Measurements from ENCODE around the gene HDGF. TPM values are rescaled to one million over a fixed set of nuclear protein-coding genes. Genes with fewer than 3 reads are reported as not detected.

HDGF gene
- total and polyA plus RNA-seq, 2 experiments from 2014 or later, result 106 to 251 TPM

DNA sequence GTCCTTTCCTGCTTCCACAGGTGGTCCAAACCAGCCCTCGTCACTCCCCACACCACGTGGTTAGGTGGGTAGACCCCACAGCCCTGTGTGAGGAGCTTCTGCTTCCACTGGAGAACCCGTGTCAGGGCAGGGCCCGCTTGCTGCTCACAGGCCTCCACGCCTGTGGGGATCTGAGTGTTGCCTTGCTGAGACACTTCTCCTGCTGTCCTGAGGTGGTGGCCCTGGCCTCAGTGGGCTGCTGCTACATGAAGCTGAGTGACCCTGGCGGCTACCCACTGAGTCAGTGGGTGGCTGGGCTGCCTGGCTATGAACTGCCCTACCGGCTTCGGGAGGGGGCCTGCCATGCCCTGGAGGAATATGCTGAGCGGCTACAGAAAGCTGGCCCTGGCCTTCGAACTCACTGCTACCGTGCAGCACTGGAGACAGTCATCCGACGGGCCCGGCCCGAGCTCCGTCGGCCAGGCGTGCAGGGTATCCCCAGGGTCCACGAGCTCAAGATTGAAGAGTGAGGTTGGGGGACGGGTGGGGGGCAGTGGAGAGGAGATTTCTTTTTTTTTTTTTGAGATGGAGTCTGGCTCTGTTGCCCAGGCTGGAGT is 17.4 kb downstream of the HDGF start:
- TF ChIP-seq CREB1 (CRISPR knock-in tag; IDR thresholded peaks at IDR 0.05; ENCODE audit: low read depth), result no peak
- peaks cover 3% of the 10 kb centered on the region; the same call in 1 of the 2 replicates for H4K20me1 ChIP-seq (replicated peaks; ENCODE audit: insufficient read depth)
- no peaks in the 10 kb centered on the region for H3K36me3 ChIP-seq (ENCODE audit: insufficient read depth)
- ATAC-seq (no peak), DNase-seq (ENCODE audit: low spot score) (no peak)
- no peaks in the 10 kb centered on the region for H3K27me3 ChIP-seq (ENCODE audit: insufficient read depth)
- H3K27ac ChIP-seq (ENCODE audit: low read depth), result no peak overlapping the region
- H3K4me3 Mint-ChIP-seq, result no peak overlapping the region
- H3K27me3 Mint-ChIP-seq (ENCODE audit: insufficient read depth, low read depth, poor library complexity), result peaks cover 8% of the 10 kb centered on the region
- no peak overlapping the region for H3K27ac Mint-ChIP-seq
- peaks cover 10% of the 10 kb centered on the region for H3K4me1 Mint-ChIP-seq
- no peak overlapping the region for H2AFZ ChIP-seq
- no peaks in the 10 kb centered on the region; the same call in none of the 2 replicates for H3K4me1 ChIP-seq (ENCODE audit: insufficient read depth)
- peaks cover 8% of the 10 kb centered on the region; the same call in 1 of the 2 replicates for H3F3A ChIP-seq (replicated peaks; ENCODE audit: low read depth)
- no peak overlapping the region for H3K4me2 ChIP-seq
- H3K79me2 ChIP-seq (replicated peaks; ENCODE audit: insufficient read depth), result peaks cover 13% of the 10 kb centered on the region
- no peaks in the 10 kb centered on the region for H3K9me2 ChIP-seq (ENCODE audit: insufficient read depth)
- no peak overlapping the region for H3K4me3 ChIP-seq
- peaks cover 21% of the 10 kb centered on the region for H3K36me3 Mint-ChIP-seq (ENCODE audit: low read depth)
- H3K9me3 Mint-ChIP-seq, result no peaks in the 10 kb centered on the region

DNA sequence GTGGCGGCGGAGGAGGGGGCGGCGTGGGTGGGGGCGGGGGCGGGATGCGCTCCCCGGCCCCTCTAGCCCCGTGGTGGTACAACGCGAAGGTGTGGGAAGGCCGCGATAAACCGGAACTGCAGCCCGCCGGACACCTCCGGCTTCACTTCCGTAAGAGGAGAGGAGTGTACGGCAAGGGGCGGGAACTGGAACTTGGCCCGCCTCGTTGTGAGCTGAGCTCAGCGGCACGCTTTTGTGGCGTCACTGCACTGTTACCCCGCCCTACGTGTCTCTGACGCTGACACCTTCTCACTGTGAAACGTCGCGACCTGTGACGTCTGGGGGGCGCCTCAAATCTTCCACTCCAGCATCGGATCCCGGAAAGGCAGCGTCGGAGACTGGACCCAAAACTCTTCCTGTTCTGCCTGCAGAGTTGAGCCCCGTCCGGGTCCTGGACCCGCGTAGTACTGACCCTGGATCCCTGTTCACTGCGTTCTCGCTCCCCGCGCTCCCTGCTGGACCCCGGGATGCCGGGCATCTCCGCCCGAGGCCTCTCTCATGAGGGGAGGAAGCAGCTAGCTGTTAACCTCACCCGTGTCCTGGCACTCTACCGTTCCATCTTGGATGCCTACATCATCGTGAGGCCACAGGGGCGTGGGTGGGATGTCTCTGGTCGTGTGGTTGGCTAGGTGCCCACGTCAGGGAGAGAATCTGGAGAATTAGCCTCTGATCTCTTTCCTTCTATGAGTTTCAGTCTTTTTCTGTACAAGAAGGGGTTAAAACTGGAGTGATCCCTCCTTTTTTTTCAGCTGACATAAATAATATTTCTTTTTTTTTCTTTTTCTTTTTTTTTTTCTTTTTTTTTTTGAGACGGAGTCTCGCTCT is 22.6 kb downstream of the HDGF start, which contains the start of gene ISG20L2:
Gene ISG20L2 (minus strand): TSS at position 168 of the 864 bp plus-strand sequence. CDS start 1,114 bp downstream, outside the sequence.
- Mint-ChIP-seq H3K27ac (peak within 1 kb of the TSS; percentile 97), H3K27me3 (ENCODE audit: insufficient read depth, low read depth, poor library complexity) (peaks cover 5% of the 10 kb centered on the region), H3K36me3 (ENCODE audit: low read depth) (peaks cover 15% of the 10 kb centered on the region), H3K4me1 (peaks cover 13% of the 10 kb centered on the region), H3K4me3 (no peak within 1 kb of the TSS; the same call in 2 of the 3 replicates), H3K9me3 (no peaks in the 10 kb centered on the region)
- Histone ChIP-seq H3K4me3 (peak within 1 kb of the TSS; percentile 96), H3F3A (replicated peaks; ENCODE audit: low read depth) (peaks cover 32% of the 10 kb centered on the region; the same call in 1 of the 2 replicates), H3K4me2 (peak within 1 kb of the TSS; percentile 95), H3K4me1 (ENCODE audit: insufficient read depth) (peaks cover 28% of the 10 kb centered on the region), H3K27me3 (ENCODE audit: insufficient read depth) (no peaks in the 10 kb centered on the region), H3K27ac (ENCODE audit: low read depth) (peak within 1 kb of the TSS; percentile 90), H3K9me2 (ENCODE audit: insufficient read depth) (no peaks in the 10 kb centered on the region), H4K20me1 (replicated peaks; ENCODE audit: insufficient read depth) (peaks cover 31% of the 10 kb centered on the region), H3K36me3 (ENCODE audit: insufficient read depth) (peaks cover 8% of the 10 kb centered on the region), H3K79me2 (replicated peaks; ENCODE audit: insufficient read depth) (peaks cover 56% of the 10 kb centered on the region), H2AFZ (peak within 1 kb of the TSS; percentile 64; the same call in 1 of the 2 replicates)
- ATAC-seq, result peak; percentile 87
- TF ChIP-seq ETS1 (IDR thresholded peaks at IDR 0.05) (no peak; the same call in 1 of the 2 replicates), CREB1 (CRISPR knock-in tag; IDR thresholded peaks at IDR 0.05; ENCODE audit: low read depth) (peak; percentile 98), NANOG (IDR thresholded peaks at IDR 0.05; ENCODE audit: borderline replicate concordance) (no peak), POLR2AphosphoS5 (IDR thresholded peaks at IDR 0.05; ENCODE audit: low read depth) (peak; percentile 63; the same call in 1 of the 2 replicates), ZNF331 (CRISPR knock-in tag; IDR thresholded peaks at IDR 0.05; ENCODE audit: low read depth) (no peak)
- TF ChIP-seq, protein P1, sequence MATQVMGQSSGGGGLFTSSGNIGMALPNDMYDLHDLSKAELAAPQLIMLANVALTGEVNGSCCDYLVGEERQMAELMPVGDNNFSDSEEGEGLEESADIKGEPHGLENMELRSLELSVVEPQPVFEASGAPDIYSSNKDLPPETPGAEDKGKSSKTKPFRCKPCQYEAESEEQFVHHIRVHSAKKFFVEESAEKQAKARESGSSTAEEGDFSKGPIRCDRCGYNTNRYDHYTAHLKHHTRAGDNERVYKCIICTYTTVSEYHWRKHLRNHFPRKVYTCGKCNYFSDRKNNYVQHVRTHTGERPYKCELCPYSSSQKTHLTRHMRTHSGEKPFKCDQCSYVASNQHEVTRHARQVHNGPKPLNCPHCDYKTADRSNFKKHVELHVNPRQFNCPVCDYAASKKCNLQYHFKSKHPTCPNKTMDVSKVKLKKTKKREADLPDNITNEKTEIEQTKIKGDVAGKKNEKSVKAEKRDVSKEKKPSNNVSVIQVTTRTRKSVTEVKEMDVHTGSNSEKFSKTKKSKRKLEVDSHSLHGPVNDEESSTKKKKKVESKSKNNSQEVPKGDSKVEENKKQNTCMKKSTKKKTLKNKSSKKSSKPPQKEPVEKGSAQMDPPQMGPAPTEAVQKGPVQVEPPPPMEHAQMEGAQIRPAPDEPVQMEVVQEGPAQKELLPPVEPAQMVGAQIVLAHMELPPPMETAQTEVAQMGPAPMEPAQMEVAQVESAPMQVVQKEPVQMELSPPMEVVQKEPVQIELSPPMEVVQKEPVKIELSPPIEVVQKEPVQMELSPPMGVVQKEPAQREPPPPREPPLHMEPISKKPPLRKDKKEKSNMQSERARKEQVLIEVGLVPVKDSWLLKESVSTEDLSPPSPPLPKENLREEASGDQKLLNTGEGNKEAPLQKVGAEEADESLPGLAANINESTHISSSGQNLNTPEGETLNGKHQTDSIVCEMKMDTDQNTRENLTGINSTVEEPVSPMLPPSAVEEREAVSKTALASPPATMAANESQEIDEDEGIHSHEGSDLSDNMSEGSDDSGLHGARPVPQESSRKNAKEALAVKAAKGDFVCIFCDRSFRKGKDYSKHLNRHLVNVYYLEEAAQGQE (IDR thresholded peaks at IDR 0.05; ENCODE audit: unreplicated experiment), result no peak
- peak; percentile 99 for DNase-seq (ENCODE audit: low spot score)

All from GM23338 (cell line).